Hindlimb muscle (tissue), 1 donor: ENCODE data around the gene PHF5A. TPM values are rescaled to one million over a fixed set of nuclear protein-coding genes. Genes with fewer than 3 reads are reported as not detected.

Experiments
- DNase-seq: peaks from one replicate; pipeline ENCODE4 v3.0.0-alpha.2; 2013
- polyA plus RNA-seq: library from polyadenylated mRNA; unstranded; fragments of 120-200 nt; gene quantifications from one replicate; pipeline ENCODE4 v1.2.1, GENCODE V29; 2013; ENCODE audit not compliant: insufficient read length

The PHF5A gene
- polyA plus RNA-seq, 1 donor: 29.4 TPM

DNA sequence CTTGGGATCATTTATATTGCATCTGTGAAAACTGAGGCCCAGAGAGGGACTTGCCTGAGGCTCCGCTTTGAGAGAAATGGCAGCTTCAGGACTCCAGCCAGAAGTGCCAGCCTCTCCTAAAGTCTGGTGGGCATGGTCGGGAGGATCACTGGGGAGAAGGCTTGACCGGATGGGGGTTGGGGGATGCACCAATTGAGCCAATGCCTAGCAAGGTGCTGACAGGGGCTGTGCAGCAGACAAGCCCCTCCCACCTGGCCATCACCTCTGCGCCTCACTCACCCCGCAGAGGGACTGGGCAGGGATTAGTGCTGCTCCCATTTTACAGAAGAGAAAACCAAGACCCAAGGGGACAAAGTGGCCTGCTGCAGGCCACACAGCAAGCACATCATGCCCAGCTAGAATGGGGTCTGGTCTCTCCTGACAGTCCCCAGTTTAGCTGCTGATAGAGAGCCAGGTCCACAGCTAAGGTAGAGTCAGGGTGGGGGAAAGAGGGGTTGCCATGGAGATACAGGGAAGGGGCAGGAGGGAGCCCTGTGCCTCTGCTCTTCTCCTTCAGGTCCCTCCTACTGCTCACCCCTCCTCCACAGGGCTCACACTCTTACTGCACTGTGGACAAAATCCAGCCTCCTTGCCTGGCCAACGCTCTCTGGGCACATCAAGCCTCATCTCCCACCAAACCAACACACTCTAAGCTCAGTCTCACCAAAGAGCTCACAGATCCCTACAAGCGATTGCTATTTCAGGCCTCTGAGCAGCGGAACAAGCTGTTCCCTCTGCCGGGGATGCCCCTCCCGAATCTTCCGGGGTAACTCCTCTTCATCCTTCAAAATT lies 57.3 kb downstream of the PHF5A start:
- no peak for DNase-seq

GRCh38 chr22:41410311-41410751 lies 58.2 kb downstream of the PHF5A start:
- DNase-seq: no peak

Other genes starting within 250 kb of the PHF5A start
- 4.9 TPM for gene CHADL, start 227.8 kb downstream of the PHF5A start, polyA plus RNA-seq
- 31.1 TPM for gene RANGAP1, start 182.5 kb downstream of the PHF5A start, polyA plus RNA-seq
- 43.4 TPM for gene ZC3H7B, start 167.2 kb downstream of the PHF5A start, polyA plus RNA-seq
- 11.9 TPM for gene TEF, start 86.8 kb downstream of the PHF5A start, polyA plus RNA-seq
- 40.7 TPM for gene TOB2, start 21.9 kb downstream of the PHF5A start, polyA plus RNA-seq
- 117 TPM for gene ACO2, start 425 bp upstream of the PHF5A start, polyA plus RNA-seq
- 20.4 TPM for gene POLR3H, start 75.8 kb upstream of the PHF5A start, polyA plus RNA-seq
- 9.7 TPM for gene CSDC2, start 92.3 kb upstream of the PHF5A start, polyA plus RNA-seq
- gene PMM1, start 121.1 kb upstream of the PHF5A start, polyA plus RNA-seq: 31.6 TPM
- 20.1 TPM for gene DESI1, start 152.4 kb upstream of the PHF5A start, polyA plus RNA-seq
- 202 TPM for gene XRCC6, start 152.6 kb upstream of the PHF5A start, polyA plus RNA-seq
- gene SNU13, start 220.2 kb upstream of the PHF5A start, polyA plus RNA-seq: 115 TPM
- gene MEI1, start 230.8 kb upstream of the PHF5A start, polyA plus RNA-seq: 1.1 TPM